Vagina (tissue), 2 donors: Measurements from ENCODE around the gene FCF1. TPM values are rescaled to one million over a fixed set of nuclear protein-coding genes. Genes with fewer than 3 reads are reported as not detected.
A peak's percentile ranks its signal among the peaks of the same experiment; 100 is the strongest.

Experiments
- DNase-seq, 2 donors: peaks; one replicate each; pipeline ENCODE4 v3.0.0-alpha.2; 2017; ENCODE audit errors: extremely low spot score in 2 of 2
- H3K27ac ChIP-seq: fragments of 200-600 bp; sonication (generic); one replicate; pipeline ENCODE4 v1.5.1; 2019
- H3K27me3 ChIP-seq: fragments of 200-600 bp; sonication (generic); one replicate; pipeline ENCODE4 v1.5.1; 2019
- H3K36me3 ChIP-seq, 2 donors: fragments of 200-600 bp; sonication (generic); one replicate each; pipeline ENCODE4 v1.5.1; 2017 to 2019
- H3K4me1 ChIP-seq: fragments of 200-600 bp; sonication (generic); one replicate; pipeline ENCODE4 v1.5.1; 2019
- H3K4me3 ChIP-seq, 2 donors: fragments of 200-600 bp; sonication (generic); 1 replicate in 1 of 2; 2 replicates in 1 of 2; pipeline ENCODE4 v1.5.1; 2016 to 2019
- H3K9me3 ChIP-seq: fragments of 200-600 bp; sonication (generic); one replicate; pipeline ENCODE4 v1.5.1; 2019
- POLR2A ChIP-seq, 2 donors: fragments of 450-650 bp; IDR thresholded peaks; one replicate each; pipeline ENCODE4 v1.6.1; 2017; ENCODE audit warnings: antibody characterized with exemption in 2 of 2, mild to moderate bottlenecking in 2 of 2, moderate library complexity in 2 of 2
- POLR2AphosphoS5 ChIP-seq, 2 donors: sonication (generic); formaldehyde crosslinking; IDR thresholded peaks; one replicate each; pipeline ENCODE4 v1.9.0; 2017; ENCODE audit warnings: antibody characterized with exemption in 2 of 2, mild to moderate bottlenecking in 2 of 2, low read depth in 1 of 2; ENCODE audit not compliant: insufficient read depth in 1 of 2
- intact Hi-C: fragments of 100-400 bp; cut with DNase I; formaldehyde crosslinking; loops from one replicate; pipeline ENCODE4 v1.15.1; 2023
- total RNA-seq: library from RNA; depleted of rRNA; stranded (reverse); fragments of >200 nt; gene quantifications from one replicate; pipeline ENCODE4 v1.2.3, GENCODE V29; 2016
- TF ChIP-seq, protein P1 (sequence below), 3 experiments: fragments of 450-650 bp in 2 of 3; fragments of 200-600 bp in 1 of 3; sonication (generic) in 1 of 3; IDR thresholded peaks; one replicate each; pipeline ENCODE4 v1.5.1; 2017 to 2019; ENCODE audit warnings: antibody characterized with exemption in 3 of 3, mild to moderate bottlenecking in 2 of 3, moderate library complexity in 2 of 3

FCF1 gene
- total RNA-seq, 1 donor from 2014 or later, result 11.0 TPM

DNA sequence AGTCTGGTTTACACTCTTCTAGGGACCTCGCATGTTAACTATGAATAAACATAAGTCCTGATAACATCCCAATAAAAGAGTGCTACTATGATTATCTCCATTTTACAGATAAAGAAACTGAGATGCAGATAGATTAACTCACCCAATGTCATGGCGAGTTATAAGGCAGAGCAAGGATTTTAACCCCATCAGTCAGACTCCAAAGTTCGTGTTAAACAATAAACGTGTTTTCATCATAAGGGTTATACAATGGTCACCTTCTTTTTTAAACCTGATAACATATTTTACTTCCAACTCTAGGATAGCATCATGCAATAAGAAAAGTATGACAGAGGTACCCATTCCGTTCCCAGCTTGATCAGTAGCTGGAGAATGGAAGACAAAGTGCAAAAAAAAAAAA, 1.3 kb upstream of the FCF1 start:
- Histone ChIP-seq H3K4me3 (no peak overlapping the region), H3K9me3 (no peaks in the 10 kb centered on the region), H3K27me3 (no peaks in the 10 kb centered on the region), H3K27ac (no peak overlapping the region), H3K36me3 (peaks cover 0 to 9% of the 10 kb centered on the region in 2 donors), H3K4me1 (peaks cover 35% of the 10 kb centered on the region)
- intact Hi-C loops, result loop anchor here (5.0 kb wide), 1 partner anchor 99 kb away; the partner anchor contains the start of gene LTBP2
- TF ChIP-seq, protein P1, sequence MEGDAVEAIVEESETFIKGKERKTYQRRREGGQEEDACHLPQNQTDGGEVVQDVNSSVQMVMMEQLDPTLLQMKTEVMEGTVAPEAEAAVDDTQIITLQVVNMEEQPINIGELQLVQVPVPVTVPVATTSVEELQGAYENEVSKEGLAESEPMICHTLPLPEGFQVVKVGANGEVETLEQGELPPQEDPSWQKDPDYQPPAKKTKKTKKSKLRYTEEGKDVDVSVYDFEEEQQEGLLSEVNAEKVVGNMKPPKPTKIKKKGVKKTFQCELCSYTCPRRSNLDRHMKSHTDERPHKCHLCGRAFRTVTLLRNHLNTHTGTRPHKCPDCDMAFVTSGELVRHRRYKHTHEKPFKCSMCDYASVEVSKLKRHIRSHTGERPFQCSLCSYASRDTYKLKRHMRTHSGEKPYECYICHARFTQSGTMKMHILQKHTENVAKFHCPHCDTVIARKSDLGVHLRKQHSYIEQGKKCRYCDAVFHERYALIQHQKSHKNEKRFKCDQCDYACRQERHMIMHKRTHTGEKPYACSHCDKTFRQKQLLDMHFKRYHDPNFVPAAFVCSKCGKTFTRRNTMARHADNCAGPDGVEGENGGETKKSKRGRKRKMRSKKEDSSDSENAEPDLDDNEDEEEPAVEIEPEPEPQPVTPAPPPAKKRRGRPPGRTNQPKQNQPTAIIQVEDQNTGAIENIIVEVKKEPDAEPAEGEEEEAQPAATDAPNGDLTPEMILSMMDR (IDR thresholded peaks at IDR 0.05), result no peak
- TF ChIP-seq POLR2A (IDR thresholded peaks at IDR 0.05) (no peak), POLR2AphosphoS5 (IDR thresholded peaks at IDR 0.05; ENCODE audit: insufficient read depth in 1 of 2, low read depth in 1 of 2) (no peak)
- DNase-seq, result no peak

DNA sequence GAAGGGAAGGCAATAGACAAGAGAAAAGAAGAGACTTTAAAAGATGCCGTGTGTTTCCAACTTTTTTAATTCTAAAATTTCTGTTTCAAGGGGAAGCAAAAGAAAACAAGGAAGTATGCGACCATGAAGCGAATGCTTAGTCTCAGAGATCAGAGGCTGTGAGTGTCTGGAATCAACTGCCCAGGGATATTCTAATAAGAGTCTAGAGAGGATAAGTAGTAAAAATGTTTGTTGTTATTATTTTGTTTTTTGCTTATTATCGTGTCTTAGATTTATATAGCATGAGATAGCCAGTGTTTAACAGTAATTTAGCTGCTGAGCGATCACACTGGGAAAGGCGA, 421 bp downstream of the FCF1 start:
- intact Hi-C loops, result loop anchor here (5.0 kb wide), 1 partner anchor 101 kb away; the partner anchor contains the start of gene LTBP2
- no peak for DNase-seq
- no peaks in the 10 kb centered on the region for H3K9me3 ChIP-seq
- peak overlapping the region; percentile 51 to 67 for H3K4me3 ChIP-seq
- H3K27me3 ChIP-seq, result no peaks in the 10 kb centered on the region
- H3K36me3 ChIP-seq, result peaks cover 0 to 20% of the 10 kb centered on the region in 2 donors
- peaks cover 35% of the 10 kb centered on the region for H3K4me1 ChIP-seq
- peak overlapping the region; percentile 71 for H3K27ac ChIP-seq
- no peak for TF ChIP-seq POLR2AphosphoS5 (IDR thresholded peaks at IDR 0.05; ENCODE audit: insufficient read depth in 1 of 2, low read depth in 1 of 2)
- TF ChIP-seq, protein P1 (IDR thresholded peaks at IDR 0.05), result no peak
- no peak for TF ChIP-seq POLR2A (IDR thresholded peaks at IDR 0.05)

DNA sequence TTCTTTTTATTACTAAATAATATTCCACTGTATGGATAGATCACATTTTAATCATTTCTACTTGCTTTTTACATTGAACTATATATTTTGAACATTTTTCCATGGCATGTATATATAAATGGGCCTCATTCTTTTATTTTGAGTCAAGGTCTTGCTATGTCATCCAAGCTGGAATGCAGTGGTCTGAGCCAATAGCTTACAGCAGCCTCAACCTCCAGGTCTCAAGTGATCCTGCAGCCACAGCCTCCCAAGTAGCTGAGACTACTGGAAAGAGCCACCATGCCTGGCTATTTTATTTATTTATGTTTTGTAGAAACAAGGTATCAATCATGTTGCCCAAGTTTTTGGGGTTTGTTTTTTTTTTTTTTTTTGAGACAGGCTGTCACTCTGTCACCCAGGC, 7.6 kb downstream of the FCF1 start:
- no peaks in the 10 kb centered on the region for H3K4me1 ChIP-seq
- H3K27me3 ChIP-seq, result no peaks in the 10 kb centered on the region
- H3K4me3 ChIP-seq, result no peak overlapping the region
- peaks cover 0 to 51% of the 10 kb centered on the region in 2 donors for H3K36me3 ChIP-seq
- no peak for DNase-seq
- no peaks in the 10 kb centered on the region for H3K9me3 ChIP-seq
- intact Hi-C loops, result no loop called here
- no peak for TF ChIP-seq POLR2AphosphoS5 (IDR thresholded peaks at IDR 0.05; ENCODE audit: insufficient read depth in 1 of 2, low read depth in 1 of 2)
- no peak for TF ChIP-seq POLR2A (IDR thresholded peaks at IDR 0.05)
- TF ChIP-seq, protein P1 (IDR thresholded peaks at IDR 0.05), result no peak
- no peak overlapping the region for H3K27ac ChIP-seq

DNA sequence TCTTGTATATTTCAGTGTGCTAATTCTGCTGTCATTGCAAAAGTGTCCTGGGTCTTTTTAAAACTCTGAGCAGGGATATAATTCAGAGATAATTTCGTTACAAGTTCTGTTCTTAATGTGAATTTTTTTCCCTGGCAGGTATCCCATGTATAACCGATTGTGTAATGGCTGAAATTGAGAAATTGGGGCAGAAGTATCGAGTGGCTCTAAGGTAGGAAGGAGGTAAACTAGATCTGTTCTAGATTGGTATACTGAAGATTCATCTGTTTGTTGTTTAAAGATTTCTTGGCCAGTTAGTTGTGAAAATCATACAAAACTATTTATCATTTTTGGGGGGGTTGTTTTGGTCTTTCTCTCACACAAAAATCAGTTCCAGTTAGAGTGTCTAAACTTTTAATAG, 10.2 kb downstream of the FCF1 start:
- no peak for DNase-seq
- no peak for TF ChIP-seq POLR2A (IDR thresholded peaks at IDR 0.05)
- TF ChIP-seq POLR2AphosphoS5 (IDR thresholded peaks at IDR 0.05; ENCODE audit: insufficient read depth in 1 of 2, low read depth in 1 of 2), result no peak
- TF ChIP-seq, protein P1 (IDR thresholded peaks at IDR 0.05), result no peak
- Histone ChIP-seq H3K36me3 (peaks cover 0 to 32% of the 10 kb centered on the region in 2 donors), H3K4me1 (no peaks in the 10 kb centered on the region), H3K27ac (no peak overlapping the region), H3K4me3 (no peak overlapping the region), H3K9me3 (no peaks in the 10 kb centered on the region), H3K27me3 (no peaks in the 10 kb centered on the region)
- intact Hi-C loops, result no loop called here

DNA sequence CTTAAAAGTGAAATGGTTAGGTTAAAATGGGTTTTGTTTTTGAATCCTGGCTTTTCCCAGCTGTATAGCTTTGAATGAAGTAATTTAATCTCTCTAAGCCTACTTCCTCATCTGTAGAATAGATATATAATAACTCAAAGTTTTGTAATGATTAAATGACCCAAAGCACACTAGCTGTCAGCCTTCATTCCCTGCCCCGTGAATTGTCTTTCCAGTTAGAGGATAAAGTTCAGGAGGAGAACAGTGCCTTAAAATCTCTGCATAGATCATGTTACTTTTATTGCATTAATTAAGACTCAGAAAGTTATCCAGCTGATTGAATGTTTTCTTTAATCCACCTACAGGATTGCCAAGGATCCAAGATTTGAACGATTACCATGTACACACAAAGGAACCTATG, 19.4 kb downstream of the FCF1 start:
- Histone ChIP-seq H3K4me1 (no peaks in the 10 kb centered on the region), H3K27me3 (no peaks in the 10 kb centered on the region), H3K36me3 (peaks cover 0 to 56% of the 10 kb centered on the region in 2 donors), H3K9me3 (no peaks in the 10 kb centered on the region), H3K4me3 (no peak overlapping the region), H3K27ac (no peak overlapping the region)
- TF ChIP-seq, protein P1 (IDR thresholded peaks at IDR 0.05), result no peak
- TF ChIP-seq POLR2AphosphoS5 (IDR thresholded peaks at IDR 0.05; ENCODE audit: insufficient read depth in 1 of 2, low read depth in 1 of 2), result no peak
- no peak for TF ChIP-seq POLR2A (IDR thresholded peaks at IDR 0.05)
- no peak for DNase-seq
- intact Hi-C loops, result no loop called here
